Gastrocnemius medialis (tissue), 4 donors: ENCODE results near the gene KCTD10.

Experiments
- POLR2A ChIP-seq, 2 donors: fragments of 450-650 bp; IDR thresholded peaks; one replicate each; pipeline ENCODE4 v1.6.1; 2017; ENCODE audit warnings: antibody characterized with exemption in 2 of 2, mild to moderate bottlenecking in 2 of 2, moderate library complexity in 2 of 2
- TF ChIP-seq, protein P1 (sequence below), 5 experiments: fragments of 450-650 bp in 3 of 5; fragments of 200-600 bp in 2 of 5; sonication (generic) in 2 of 5; IDR thresholded peaks in 4 of 5; conservative IDR thresholded peaks in 1 of 5; 1 replicate in 4 of 5; 2 replicates in 1 of 5; pipeline ENCODE4 v1.5.1; 2016 to 2019; ENCODE audit warnings: antibody characterized with exemption in 5 of 5, mild to moderate bottlenecking in 3 of 5, moderate library complexity in 3 of 5

DNA sequence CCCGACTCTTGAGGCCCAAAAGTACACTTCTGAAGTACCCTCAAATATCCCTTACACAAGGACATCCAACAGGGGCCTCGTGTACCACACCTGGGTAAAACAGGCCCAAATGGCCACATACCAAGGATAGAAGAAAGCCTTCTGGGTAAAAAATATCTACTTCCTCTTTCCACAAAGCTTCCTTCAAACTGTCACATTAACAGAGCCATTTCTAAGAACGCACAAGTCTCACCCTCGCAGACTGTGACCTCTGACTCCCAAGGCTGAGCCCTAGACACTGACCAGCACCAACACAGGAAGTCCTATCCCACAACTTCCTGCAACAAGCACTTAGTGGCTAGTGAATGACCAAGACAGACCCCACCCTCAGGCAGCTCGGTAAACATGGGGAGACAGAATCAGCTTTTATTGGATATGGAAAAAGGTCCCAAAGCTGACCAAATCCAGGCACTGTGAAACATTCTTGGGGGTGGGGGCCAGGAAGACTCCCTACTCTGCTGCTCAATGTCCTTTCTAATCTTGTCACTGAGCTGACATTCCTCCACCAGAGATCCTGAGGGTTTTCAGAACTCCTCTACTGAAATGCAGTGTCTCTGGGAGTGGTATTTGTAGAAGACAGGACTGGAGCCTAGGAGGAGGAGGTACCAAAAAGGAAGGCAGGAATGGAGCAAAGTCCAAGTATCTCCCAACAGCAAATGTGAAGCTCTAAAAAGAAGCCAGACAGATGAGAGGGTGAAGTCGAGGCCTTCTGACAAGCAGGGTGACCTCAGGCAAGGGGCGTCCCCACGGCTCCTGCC lies 15.9 kb downstream of the KCTD10 start:
- TF ChIP-seq POLR2A (IDR thresholded peaks at IDR 0.05) = no peak
- TF ChIP-seq, protein P1, sequence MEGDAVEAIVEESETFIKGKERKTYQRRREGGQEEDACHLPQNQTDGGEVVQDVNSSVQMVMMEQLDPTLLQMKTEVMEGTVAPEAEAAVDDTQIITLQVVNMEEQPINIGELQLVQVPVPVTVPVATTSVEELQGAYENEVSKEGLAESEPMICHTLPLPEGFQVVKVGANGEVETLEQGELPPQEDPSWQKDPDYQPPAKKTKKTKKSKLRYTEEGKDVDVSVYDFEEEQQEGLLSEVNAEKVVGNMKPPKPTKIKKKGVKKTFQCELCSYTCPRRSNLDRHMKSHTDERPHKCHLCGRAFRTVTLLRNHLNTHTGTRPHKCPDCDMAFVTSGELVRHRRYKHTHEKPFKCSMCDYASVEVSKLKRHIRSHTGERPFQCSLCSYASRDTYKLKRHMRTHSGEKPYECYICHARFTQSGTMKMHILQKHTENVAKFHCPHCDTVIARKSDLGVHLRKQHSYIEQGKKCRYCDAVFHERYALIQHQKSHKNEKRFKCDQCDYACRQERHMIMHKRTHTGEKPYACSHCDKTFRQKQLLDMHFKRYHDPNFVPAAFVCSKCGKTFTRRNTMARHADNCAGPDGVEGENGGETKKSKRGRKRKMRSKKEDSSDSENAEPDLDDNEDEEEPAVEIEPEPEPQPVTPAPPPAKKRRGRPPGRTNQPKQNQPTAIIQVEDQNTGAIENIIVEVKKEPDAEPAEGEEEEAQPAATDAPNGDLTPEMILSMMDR (IDR thresholded peaks at IDR 0.05 in 4 of 5, conservative IDR thresholded peaks at IDR 0.05 in 1 of 5) = no peak
